ENCODE data around the gene ANO4.

ANO4 gene

DNA sequence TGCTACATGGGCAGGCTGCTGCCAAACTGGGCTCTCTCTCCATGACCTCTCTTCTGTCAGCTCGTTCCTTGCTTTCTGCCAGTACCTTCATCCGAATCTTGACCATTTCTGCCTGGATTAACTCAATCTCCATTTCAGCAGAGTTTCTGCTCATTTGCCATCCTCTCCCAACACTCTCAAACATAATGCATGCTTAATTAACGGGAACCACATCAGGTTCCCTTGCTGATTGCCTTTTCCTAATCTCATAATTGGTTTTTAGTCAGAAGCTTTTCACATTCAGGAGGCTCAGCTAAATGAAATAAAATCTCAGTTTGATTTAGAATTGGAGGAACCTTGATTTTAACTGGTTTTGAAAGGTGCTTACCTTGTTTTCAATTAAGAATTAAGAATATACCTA is 288.1 kb downstream of the ANO4 start:
- no peak overlapping the region for H2AFZ ChIP-seq (ENCODE audit: low read length)
- no peaks in the 10 kb centered on the region for H3K79me2 ChIP-seq (ENCODE audit: insufficient read depth, low read length)
- no peaks in the 10 kb centered on the region for H3K9me3 ChIP-seq (ENCODE audit: insufficient read depth, low read depth, low read length)
- no peak overlapping the region for H3K4me3 ChIP-seq (ENCODE audit: low read length, poor library complexity, severe bottlenecking)
- H3K9ac ChIP-seq (ENCODE audit: low read depth, low read length, poor library complexity, severe bottlenecking): no peak overlapping the region
- H4K20me1 ChIP-seq (ENCODE audit: insufficient read depth, low read length, poor library complexity, severe bottlenecking): no peaks in the 10 kb centered on the region
- TF ChIP-seq, protein P1, sequence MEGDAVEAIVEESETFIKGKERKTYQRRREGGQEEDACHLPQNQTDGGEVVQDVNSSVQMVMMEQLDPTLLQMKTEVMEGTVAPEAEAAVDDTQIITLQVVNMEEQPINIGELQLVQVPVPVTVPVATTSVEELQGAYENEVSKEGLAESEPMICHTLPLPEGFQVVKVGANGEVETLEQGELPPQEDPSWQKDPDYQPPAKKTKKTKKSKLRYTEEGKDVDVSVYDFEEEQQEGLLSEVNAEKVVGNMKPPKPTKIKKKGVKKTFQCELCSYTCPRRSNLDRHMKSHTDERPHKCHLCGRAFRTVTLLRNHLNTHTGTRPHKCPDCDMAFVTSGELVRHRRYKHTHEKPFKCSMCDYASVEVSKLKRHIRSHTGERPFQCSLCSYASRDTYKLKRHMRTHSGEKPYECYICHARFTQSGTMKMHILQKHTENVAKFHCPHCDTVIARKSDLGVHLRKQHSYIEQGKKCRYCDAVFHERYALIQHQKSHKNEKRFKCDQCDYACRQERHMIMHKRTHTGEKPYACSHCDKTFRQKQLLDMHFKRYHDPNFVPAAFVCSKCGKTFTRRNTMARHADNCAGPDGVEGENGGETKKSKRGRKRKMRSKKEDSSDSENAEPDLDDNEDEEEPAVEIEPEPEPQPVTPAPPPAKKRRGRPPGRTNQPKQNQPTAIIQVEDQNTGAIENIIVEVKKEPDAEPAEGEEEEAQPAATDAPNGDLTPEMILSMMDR (conservative IDR thresholded peaks at IDR 0.05; ENCODE audit: low read length): no peak
- no peak for TF ChIP-seq EZH2phosphoT487 (IDR thresholded peaks at IDR 0.05; ENCODE audit: borderline replicate concordance)
- no peaks in the 10 kb centered on the region for H3K27me3 ChIP-seq (ENCODE audit: insufficient read depth, low read length, poor library complexity, severe bottlenecking)
- no peaks in the 10 kb centered on the region for H3K36me3 ChIP-seq (ENCODE audit: insufficient read depth, low read length)
- H3K4me1 ChIP-seq (ENCODE audit: insufficient read depth, low read length, poor library complexity, severe bottlenecking): no peaks in the 10 kb centered on the region
- H3K4me2 ChIP-seq (ENCODE audit: low read depth, low read length, poor library complexity, severe bottlenecking): no peak overlapping the region
- no peaks in the 10 kb centered on the region for H3F3A ChIP-seq (ENCODE audit: low read depth)
- no peaks in the 10 kb centered on the region for H3K9me2 ChIP-seq (replicated peaks; ENCODE audit: low read depth, low read length)

DNA sequence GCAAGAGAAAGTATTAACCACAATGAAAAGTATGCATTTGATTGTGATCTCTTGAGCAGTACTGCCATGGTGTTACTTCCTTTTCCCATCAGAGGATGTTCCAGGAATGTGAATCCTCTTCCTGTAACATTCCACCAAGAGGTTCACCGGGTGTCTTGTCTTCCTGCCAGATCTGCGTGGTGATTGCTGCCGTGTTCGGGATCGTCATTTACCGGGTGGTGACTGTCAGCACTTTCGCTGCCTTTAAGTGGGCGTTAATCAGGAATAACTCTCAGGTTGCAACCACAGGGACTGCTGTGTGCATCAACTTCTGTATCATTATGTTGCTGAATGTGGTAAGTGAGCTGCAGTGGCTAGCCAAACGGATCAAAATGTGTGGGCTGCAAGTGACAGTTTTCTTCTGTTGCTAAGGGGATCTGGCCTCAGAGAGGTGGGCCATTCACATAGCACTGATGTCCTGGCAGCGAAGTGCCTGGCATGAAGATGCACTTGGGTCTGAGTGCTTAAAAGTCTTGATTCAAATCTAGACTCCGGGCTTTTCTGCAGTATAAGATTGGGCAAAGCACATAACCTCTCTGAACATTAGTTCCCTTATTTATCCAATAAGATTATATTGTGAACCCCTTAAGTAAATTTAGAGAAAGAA is 292.0 kb downstream of the ANO4 start:
- Histone ChIP-seq H3K9ac (ENCODE audit: low read depth, low read length, poor library complexity, severe bottlenecking) (no peak overlapping the region), H3F3A (ENCODE audit: low read depth) (no peaks in the 10 kb centered on the region), H3K9me3 (ENCODE audit: insufficient read depth, low read depth, low read length) (no peaks in the 10 kb centered on the region), H4K20me1 (ENCODE audit: insufficient read depth, low read length, poor library complexity, severe bottlenecking) (no peaks in the 10 kb centered on the region), H3K36me3 (ENCODE audit: insufficient read depth, low read length) (no peaks in the 10 kb centered on the region), H2AFZ (ENCODE audit: low read length) (no peak overlapping the region), H3K4me1 (ENCODE audit: insufficient read depth, low read length, poor library complexity, severe bottlenecking) (no peaks in the 10 kb centered on the region), H3K79me2 (ENCODE audit: insufficient read depth, low read length) (no peaks in the 10 kb centered on the region), H3K4me3 (ENCODE audit: low read length, poor library complexity, severe bottlenecking) (no peak overlapping the region), H3K27me3 (ENCODE audit: insufficient read depth, low read length, poor library complexity, severe bottlenecking) (no peaks in the 10 kb centered on the region), H3K9me2 (replicated peaks; ENCODE audit: low read depth, low read length) (no peaks in the 10 kb centered on the region), H3K4me2 (ENCODE audit: low read depth, low read length, poor library complexity, severe bottlenecking) (no peak overlapping the region)
- no peak for TF ChIP-seq EZH2phosphoT487 (IDR thresholded peaks at IDR 0.05; ENCODE audit: borderline replicate concordance)
- TF ChIP-seq, protein P1 (conservative IDR thresholded peaks at IDR 0.05; ENCODE audit: low read length): no peak

DNA sequence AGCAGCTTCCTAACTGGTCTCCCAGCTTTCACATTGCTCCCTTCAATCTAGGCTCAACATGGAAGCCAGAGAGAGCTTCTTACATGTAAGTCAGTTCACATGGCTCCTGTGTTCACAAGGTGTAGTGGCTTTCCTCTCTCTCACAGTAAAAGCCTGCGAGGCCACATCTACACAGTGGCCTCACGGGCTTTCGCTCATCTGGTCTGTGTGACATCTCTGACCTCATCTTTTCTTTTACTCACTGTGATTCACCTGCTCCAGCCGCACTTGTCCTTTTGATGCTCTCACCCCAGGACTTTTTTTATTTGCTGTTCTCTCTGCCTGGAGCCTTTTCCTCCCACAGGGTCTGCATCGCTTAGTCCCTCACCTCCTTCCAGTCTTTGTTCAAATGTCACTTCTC is 293.3 kb downstream of the ANO4 start:
- no peak overlapping the region for H3K4me2 ChIP-seq (ENCODE audit: low read depth, low read length, poor library complexity, severe bottlenecking)
- no peaks in the 10 kb centered on the region for H3K9me3 ChIP-seq (ENCODE audit: insufficient read depth, low read depth, low read length)
- no peaks in the 10 kb centered on the region for H3K79me2 ChIP-seq (ENCODE audit: insufficient read depth, low read length)
- no peak overlapping the region for H3K9ac ChIP-seq (ENCODE audit: low read depth, low read length, poor library complexity, severe bottlenecking)
- H3K9me2 ChIP-seq (replicated peaks; ENCODE audit: low read depth, low read length): no peaks in the 10 kb centered on the region
- no peaks in the 10 kb centered on the region for H3F3A ChIP-seq (ENCODE audit: low read depth)
- H4K20me1 ChIP-seq (ENCODE audit: insufficient read depth, low read length, poor library complexity, severe bottlenecking): no peaks in the 10 kb centered on the region
- no peaks in the 10 kb centered on the region for H3K4me1 ChIP-seq (ENCODE audit: insufficient read depth, low read length, poor library complexity, severe bottlenecking)
- TF ChIP-seq EZH2phosphoT487 (IDR thresholded peaks at IDR 0.05; ENCODE audit: borderline replicate concordance): no peak
- TF ChIP-seq, protein P1 (conservative IDR thresholded peaks at IDR 0.05; ENCODE audit: low read length): no peak
- no peak overlapping the region for H2AFZ ChIP-seq (ENCODE audit: low read length)
- H3K27me3 ChIP-seq (ENCODE audit: insufficient read depth, low read length, poor library complexity, severe bottlenecking): no peaks in the 10 kb centered on the region
- H3K4me3 ChIP-seq (ENCODE audit: low read length, poor library complexity, severe bottlenecking): no peak overlapping the region
- H3K36me3 ChIP-seq (ENCODE audit: insufficient read depth, low read length): no peaks in the 10 kb centered on the region
